Subcutaneous adipose tissue (tissue), 4 donors: ENCODE measurements around the gene TMED4. TPM values are rescaled to one million over a fixed set of nuclear protein-coding genes. Genes with fewer than 3 reads are reported as not detected.

Experiments used
- CTCF ChIP-seq: fragments of 450-650 bp; IDR thresholded peaks from one replicate; pipeline ENCODE4 v1.5.1; 2016; ENCODE audit warnings: low read depth, mild to moderate bottlenecking, control low read depth, antibody characterized with exemption, moderate library complexity
- total RNA-seq, 4 donors: library from RNA; depleted of rRNA; stranded (reverse); fragments of >200 nt; gene quantifications; one replicate each; pipeline ENCODE4 v1.1.0, GENCODE V29; 2016

TMED4 gene
- total RNA-seq, 4 donors from 2014 or later, result 61.8 to 160 (median 134) TPM

- TF ChIP-seq CTCF, result no peak
These were observed 24.5 kb downstream of the TMED4 start for GRCh38 chr7:44557485-44557884.

- no peak for TF ChIP-seq CTCF
These were observed 26.7 kb downstream of the TMED4 start for GRCh38 chr7:44555350-44555749.

GRCh38 chr7:44549457-44549856 is 32.6 kb downstream of the TMED4 start:
- TF ChIP-seq CTCF, result no peak

- no peak for TF ChIP-seq CTCF
These were observed 33.1 kb downstream of the TMED4 start for GRCh38 chr7:44548893-44549292.

- no peak for TF ChIP-seq CTCF
These were observed 34.3 kb downstream of the TMED4 start for GRCh38 chr7:44547536-44548231.

GRCh38 chr7:44541876-44542610 is 40.0 kb downstream of the TMED4 start:
- no peak for TF ChIP-seq CTCF

GRCh38 chr7:44541028-44541869 is 40.8 kb downstream of the TMED4 start, which contains the start of gene NPC1L1:
Gene NPC1L1, minus strand, starts transcription at chr7:44541330. Its CDS starts 71 bp downstream, at chr7:44541259.
- no peak for TF ChIP-seq CTCF
